Activated CD8-positive, alpha-beta T cell treated with anti-CD3 and anti-CD28 coated beads for 36 hours (primary cell): Measurements from ENCODE around the gene AQP12B. TPM values are rescaled to one million over a fixed set of nuclear protein-coding genes. Genes with fewer than 3 reads are reported as not detected.
"Not testable (repeated sequence)": the region's sequence is repeated elsewhere in the genome, so short reads cannot be mapped to it uniquely, and the experiment has no call there.

ENCODE experiments used
- ATAC-seq: fragments of 200-7000 bp; cut with Tn5 transposase; one replicate; pipeline ENCODE4 v1.10.0; 2021; ENCODE audit warnings: mild to moderate bottlenecking, moderate library complexity
- CTCF ChIA-PET: fragments of 350-600 bp; sonication (Branson Sonifier 250); formaldehyde crosslinking; loops from one replicate; lab custom pipeline; 2021; ENCODE audit warnings: antibody characterized with exemption; lab: Charles Lee
- POLR2A ChIA-PET: fragments of 350-600 bp; sonication (Branson Sonifier 250); formaldehyde crosslinking; loops from one replicate; lab custom pipeline; 2021; ENCODE audit warnings: antibody characterized with exemption; lab: Charles Lee
- DNase-seq: peaks from one replicate; pipeline ENCODE4 v3.0.0-alpha.2; 2020
- H3K27ac Mint-ChIP-seq: one replicate; pipeline ENCODE4 v1.8.0; 2021; ENCODE audit warnings: mild to moderate bottlenecking, mixed read lengths
- H3K27me3 Mint-ChIP-seq: one replicate; pipeline ENCODE4 v1.8.0; 2021; ENCODE audit warnings: mixed read lengths
- H3K36me3 Mint-ChIP-seq: one replicate; pipeline ENCODE4 v1.8.0; 2021; ENCODE audit warnings: low read depth, mixed read lengths
- H3K4me1 Mint-ChIP-seq: one replicate; pipeline ENCODE4 v1.8.0; 2021; ENCODE audit warnings: low read depth, mixed read lengths
- H3K4me3 Mint-ChIP-seq: one replicate; pipeline ENCODE4 v1.8.0; 2021; ENCODE audit warnings: mild to moderate bottlenecking, moderate library complexity, mixed read lengths
- H3K9me3 Mint-ChIP-seq: one replicate; pipeline ENCODE4 v1.8.0; 2021; ENCODE audit warnings: mixed read lengths
- CTCF ChIP-seq: fragments of 200-600 bp; IDR thresholded peaks from one replicate; pipeline ENCODE4 v1.8.0; 2022; ENCODE audit warnings: antibody characterized with exemption, mild to moderate bottlenecking
- intact Hi-C: fragments of 100-400 bp; cut with micrococcal nuclease; formaldehyde crosslinking; loops from one replicate; pipeline ENCODE4 v1.10.0; 2022
- total RNA-seq, 2 experiments: library from RNA; stranded (reverse); gene quantifications; one replicate each; pipeline ENCODE4 v1.2.3, GENCODE V29; 2021

AQP12B gene
- total RNA-seq, 2 experiments from 2014 or later: not detected

DNA sequence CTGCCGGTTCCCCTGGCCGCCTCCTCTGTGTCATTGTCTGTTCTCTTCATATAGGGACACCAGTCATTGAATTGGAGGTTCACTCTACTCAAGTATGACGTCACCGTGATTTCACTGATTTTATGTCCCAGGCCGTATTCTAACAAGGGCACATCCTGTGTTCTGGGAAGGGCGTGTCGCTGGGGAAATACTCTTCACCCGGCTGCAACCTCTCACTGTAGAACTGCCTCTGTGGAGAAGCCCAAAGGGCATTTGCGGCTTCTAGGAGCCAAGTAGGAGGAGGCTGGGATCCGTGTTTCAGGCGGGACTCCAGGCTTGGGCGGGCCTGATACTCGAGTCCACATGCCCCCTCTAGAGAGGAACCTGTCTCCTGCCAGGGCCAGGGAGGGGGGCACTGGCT is 13.8 kb upstream of the AQP12B start:
- H3K27me3 Mint-ChIP-seq, H3K36me3 Mint-ChIP-seq, H3K9me3 Mint-ChIP-seq, ATAC-seq, H3K4me3 Mint-ChIP-seq, intact Hi-C loops, H3K27ac Mint-ChIP-seq, H3K4me1 Mint-ChIP-seq, DNase-seq, POLR2A ChIA-PET, CTCF ChIA-PET: not testable (repeated sequence)

DNA sequence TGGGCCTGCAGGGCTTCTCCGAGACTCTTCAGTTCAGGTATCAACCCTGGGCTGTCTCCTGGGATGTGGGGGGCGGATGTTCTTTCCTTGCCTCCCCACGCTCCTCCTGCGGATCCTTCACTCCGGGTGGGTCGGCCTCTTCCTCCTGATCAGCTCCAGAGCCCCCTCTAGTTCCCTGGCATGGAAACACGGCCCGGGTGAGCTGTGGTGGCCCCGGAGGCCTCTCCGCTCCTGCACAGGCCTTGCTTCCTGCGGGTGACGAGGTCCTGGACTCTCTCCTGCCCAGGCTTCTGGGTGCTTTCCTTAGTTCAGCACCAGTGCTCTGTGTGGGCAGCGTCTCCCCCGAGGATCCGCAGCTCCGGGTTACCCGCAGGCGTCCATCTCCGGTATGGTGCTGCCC is 12.9 kb upstream of the AQP12B start:
- H3K36me3 Mint-ChIP-seq, H3K4me1 Mint-ChIP-seq, intact Hi-C loops, ATAC-seq, DNase-seq, CTCF ChIA-PET, H3K4me3 Mint-ChIP-seq, H3K27me3 Mint-ChIP-seq, H3K27ac Mint-ChIP-seq, POLR2A ChIA-PET, H3K9me3 Mint-ChIP-seq: not testable (repeated sequence)

- H3K27me3 Mint-ChIP-seq, DNase-seq, H3K4me3 Mint-ChIP-seq, H3K9me3 Mint-ChIP-seq, CTCF ChIA-PET, H3K27ac Mint-ChIP-seq, POLR2A ChIA-PET, H3K36me3 Mint-ChIP-seq, H3K4me1 Mint-ChIP-seq, intact Hi-C loops, ATAC-seq: not testable (repeated sequence)
These were observed 11.6 kb upstream of the AQP12B start for GRCh38 chr2:240694304-240694703.

GRCh38 chr2:240692583-240693561 is 10.2 kb upstream of the AQP12B start:
- H3K36me3 Mint-ChIP-seq, H3K4me1 Mint-ChIP-seq, ATAC-seq, H3K4me3 Mint-ChIP-seq, H3K27me3 Mint-ChIP-seq, intact Hi-C loops, H3K9me3 Mint-ChIP-seq, H3K27ac Mint-ChIP-seq, CTCF ChIA-PET, DNase-seq, POLR2A ChIA-PET: not testable (repeated sequence)

- ATAC-seq, H3K27me3 Mint-ChIP-seq, H3K9me3 Mint-ChIP-seq, CTCF ChIA-PET, H3K36me3 Mint-ChIP-seq, H3K27ac Mint-ChIP-seq, POLR2A ChIA-PET, DNase-seq, H3K4me3 Mint-ChIP-seq, intact Hi-C loops, H3K4me1 Mint-ChIP-seq: not testable (repeated sequence)
These were observed 9.1 kb upstream of the AQP12B start, which contains the start of gene AQP12A for GRCh38 chr2:240691631-240692420. Gene AQP12A (plus strand): TSS chr2:240691866. CDS start chr2:240691914, 48 bp downstream.

GRCh38 chr2:240691075-240691427 is 8.4 kb upstream of the AQP12B start:
- H3K36me3 Mint-ChIP-seq, intact Hi-C loops, H3K4me3 Mint-ChIP-seq, H3K27me3 Mint-ChIP-seq, DNase-seq, H3K4me1 Mint-ChIP-seq, POLR2A ChIA-PET, H3K27ac Mint-ChIP-seq, CTCF ChIA-PET, ATAC-seq, H3K9me3 Mint-ChIP-seq: not testable (repeated sequence)

DNA sequence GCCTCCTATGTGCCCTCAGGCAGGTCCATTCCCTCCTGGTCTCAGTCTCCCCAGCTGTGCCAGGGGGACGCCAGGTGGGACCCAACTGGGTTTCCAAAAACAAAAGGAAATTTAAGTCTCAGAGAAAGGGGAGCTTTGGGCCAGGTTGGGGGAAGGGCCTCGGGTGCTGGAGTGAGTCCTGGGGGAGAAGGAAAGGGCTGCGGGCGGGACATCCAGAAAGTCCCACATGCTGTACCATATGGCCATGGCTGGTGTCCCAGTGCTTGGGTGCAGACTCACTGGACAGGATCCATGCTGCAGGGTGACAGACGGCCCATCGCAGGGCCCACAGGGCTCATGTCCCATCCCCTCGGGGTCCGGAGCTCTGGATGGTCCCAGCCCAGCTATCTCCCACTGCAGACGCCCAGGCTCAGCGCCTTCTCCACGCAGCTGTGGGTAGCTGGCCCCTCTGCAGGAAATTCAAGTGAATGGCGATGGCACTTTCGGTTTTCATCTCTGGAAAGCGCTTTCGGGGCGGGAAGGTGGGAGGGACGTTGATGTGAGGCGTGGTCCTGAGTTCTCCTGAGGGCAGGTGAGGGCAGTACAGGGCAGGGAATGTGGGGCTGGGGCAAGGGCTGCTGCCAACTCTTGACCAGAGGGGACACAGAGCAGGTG is 7.9 kb upstream of the AQP12B start:
- H3K4me1 Mint-ChIP-seq, DNase-seq, CTCF ChIA-PET, H3K9me3 Mint-ChIP-seq, H3K4me3 Mint-ChIP-seq, intact Hi-C loops, H3K27ac Mint-ChIP-seq, H3K27me3 Mint-ChIP-seq, H3K36me3 Mint-ChIP-seq, POLR2A ChIA-PET: not testable (repeated sequence)
- peak; percentile 52 for ATAC-seq

DNA sequence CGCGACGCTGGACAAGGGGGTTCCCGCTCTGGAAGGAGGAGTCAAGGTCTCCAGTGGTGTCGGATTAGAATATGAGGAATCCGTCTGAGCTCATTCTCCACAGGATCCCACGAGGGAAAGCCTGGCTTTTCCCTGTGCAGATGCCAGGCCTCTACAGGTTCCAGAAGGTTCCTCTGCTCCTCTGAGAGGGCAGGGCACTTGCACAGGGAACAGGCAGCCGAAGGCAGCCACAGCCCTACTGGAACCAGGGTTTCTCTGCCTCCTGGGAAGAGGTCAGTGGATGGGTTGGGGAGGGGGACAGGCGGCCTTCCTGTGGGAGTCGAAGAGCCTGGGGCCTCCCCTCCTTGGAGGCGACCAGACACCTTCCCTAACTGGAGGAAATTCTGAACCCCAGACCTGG is 7.3 kb upstream of the AQP12B start:
- H3K27ac Mint-ChIP-seq: no peak overlapping the region
- H3K9me3 Mint-ChIP-seq: no peaks in the 10 kb centered on the region
- no peak overlapping the region for H3K4me3 Mint-ChIP-seq
- no peak for DNase-seq
- H3K36me3 Mint-ChIP-seq: no peaks in the 10 kb centered on the region
- TF ChIP-seq CTCF: no peak
- intact Hi-C loops: no loop called here
- no peak for ATAC-seq
- CTCF ChIA-PET: no interaction called here
- H3K4me1 Mint-ChIP-seq: no peaks in the 10 kb centered on the region
- H3K27me3 Mint-ChIP-seq: no peaks in the 10 kb centered on the region
- POLR2A ChIA-PET: no interaction called here
